ENCODE results near the gene TMEM212. TPM values are rescaled to one million over a fixed set of nuclear protein-coding genes. Genes with fewer than 3 reads are reported as not detected.

The TMEM212 gene
- total and polyA plus RNA-seq, 7 donors: not detected

DNA sequence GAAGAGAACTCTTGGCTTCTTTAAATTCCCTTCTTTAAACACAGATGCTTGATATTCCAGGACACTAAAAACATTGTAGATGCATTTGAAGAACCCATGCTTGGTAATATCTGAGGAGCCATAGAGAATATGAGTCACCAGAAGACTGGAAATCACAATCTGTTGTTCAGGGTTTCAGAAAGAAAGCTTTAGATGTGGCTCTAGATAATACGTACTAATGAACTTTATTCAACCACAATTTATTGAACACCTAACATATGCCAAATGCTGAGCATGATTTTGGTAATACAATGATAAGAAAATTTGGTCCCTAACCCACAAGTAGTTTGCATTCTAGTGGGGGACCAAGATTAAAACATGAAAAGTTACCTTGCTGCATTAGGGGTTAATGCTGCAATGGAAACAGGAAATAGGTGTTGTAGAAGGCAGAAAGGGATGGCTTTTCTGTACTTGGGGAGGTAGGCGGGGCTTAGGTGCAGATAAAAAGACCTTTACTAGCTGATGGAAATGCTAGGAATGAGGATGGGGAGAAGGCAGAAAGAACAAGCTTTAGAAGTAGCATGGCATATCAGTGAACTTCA, 21.3 kb upstream of the TMEM212 start:
- Histone ChIP-seq H3K9me3 (no peaks in the 10 kb centered on the region), H3K4me3 (no peak overlapping the region), H3K27ac (no peak overlapping the region), H3K36me3 (ENCODE audit: insufficient read depth in 1 of 2, low read depth in 1 of 2) (no peaks in the 10 kb centered on the region), H3K27me3 (ENCODE audit: insufficient read depth in 3 of 3, low read length in 2 of 3) (no peaks in the 10 kb centered on the region), H3K4me1 (no peaks in the 10 kb centered on the region)
- TF ChIP-seq CTCF (IDR thresholded peaks at IDR 0.05): no peak
- intact Hi-C loops (cut with DNase I): no loop called here
- 45 to 71% (median 49%) methylated on average over 2 of the region's 2 CpGs for WGBS, 3 donors
- DNase-seq (no peak), ATAC-seq (no peak)

GRCh38 chr3:171822431-171823106, 20.6 kb upstream of the TMEM212 start:
- intact Hi-C loops (cut with DNase I): no loop called here
- H3K9me3 ChIP-seq: no peaks in the 10 kb centered on the region
- WGBS, 3 donors: 69 to 90% (median 79%) methylated on average over 4 of the region's 4 CpGs
- TF ChIP-seq CTCF (IDR thresholded peaks at IDR 0.05): no peak
- H3K4me3 ChIP-seq: no peak overlapping the region
- no peak overlapping the region for H3K27ac ChIP-seq
- DNase-seq (no peak), ATAC-seq (no peak)
- H3K4me1 ChIP-seq: no peaks in the 10 kb centered on the region
- H3K36me3 ChIP-seq (ENCODE audit: insufficient read depth in 1 of 2, low read depth in 1 of 2): no peaks in the 10 kb centered on the region
- H3K27me3 ChIP-seq (ENCODE audit: insufficient read depth in 3 of 3, low read length in 2 of 3): no peaks in the 10 kb centered on the region

DNA sequence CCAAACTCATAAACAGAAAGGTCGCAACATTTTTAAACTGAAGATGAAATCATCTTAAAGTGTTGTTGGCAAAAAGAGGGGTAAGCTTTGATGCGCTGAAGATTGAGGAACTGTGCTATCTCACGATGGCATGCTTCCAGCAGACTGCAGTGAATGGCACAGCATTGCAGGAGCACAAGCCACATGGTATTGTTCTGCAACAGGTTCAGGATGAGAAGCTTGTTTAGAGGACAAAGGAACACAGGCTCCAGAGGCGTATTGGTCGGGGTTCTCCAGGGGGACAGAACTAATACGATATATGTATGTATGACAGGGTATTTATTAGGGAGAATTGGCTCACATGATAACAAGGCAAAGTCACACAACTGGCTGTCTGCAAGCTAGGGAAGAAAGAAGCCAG, 19.0 kb upstream of the TMEM212 start:
- no peak overlapping the region for H3K4me3 ChIP-seq
- H3K36me3 ChIP-seq (ENCODE audit: insufficient read depth in 1 of 2, low read depth in 1 of 2): no peaks in the 10 kb centered on the region
- intact Hi-C loops (cut with DNase I): no loop called here
- no peak overlapping the region for H3K27ac ChIP-seq
- H3K9me3 ChIP-seq: no peaks in the 10 kb centered on the region
- no peaks in the 10 kb centered on the region for H3K27me3 ChIP-seq (ENCODE audit: insufficient read depth in 3 of 3, low read length in 2 of 3)
- no peaks in the 10 kb centered on the region for H3K4me1 ChIP-seq
- 68 to 79% (median 72%) methylated on average over 6 of the region's 6 CpGs for WGBS, 3 donors
- ATAC-seq: no peak
- no peak for DNase-seq
- no peak for TF ChIP-seq CTCF (IDR thresholded peaks at IDR 0.05)

DNA sequence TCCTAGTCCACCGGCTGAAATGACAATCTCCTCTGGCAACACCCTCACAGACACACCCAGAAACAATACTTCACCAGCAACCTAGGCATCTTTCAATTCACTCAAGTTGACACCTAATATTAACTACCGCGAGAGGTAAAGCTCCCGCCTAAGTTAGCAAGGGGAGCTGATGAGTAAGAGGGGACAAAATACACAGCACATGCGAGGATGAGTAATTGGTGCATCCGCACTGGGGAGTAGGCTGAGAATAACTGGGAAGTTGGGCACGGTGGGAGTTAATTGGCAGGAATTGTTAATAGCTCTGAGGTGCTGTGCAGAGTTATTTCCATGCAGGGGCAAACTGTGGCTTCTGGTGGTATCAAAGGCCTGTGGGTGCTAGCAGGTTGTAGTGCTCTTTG, 18.3 kb upstream of the TMEM212 start:
- DNase-seq (no peak), ATAC-seq (no peak)
- H3K4me1 ChIP-seq: no peaks in the 10 kb centered on the region
- no peak for TF ChIP-seq CTCF (IDR thresholded peaks at IDR 0.05)
- no peak overlapping the region for H3K4me3 ChIP-seq
- 74 to 77% (median 76%) methylated on average over 7 of the region's 7 CpGs for WGBS, 3 donors
- H3K27ac ChIP-seq: peak overlapping the region; percentile 41
- no peaks in the 10 kb centered on the region for H3K36me3 ChIP-seq (ENCODE audit: insufficient read depth in 1 of 2, low read depth in 1 of 2)
- intact Hi-C loops (cut with DNase I): loop anchor here in 1 of 2 donors (5.0 kb wide), 1 partner anchor 48 kb away; no protein-coding TSS in a partner anchor
- H3K27me3 ChIP-seq (ENCODE audit: insufficient read depth in 3 of 3, low read length in 2 of 3): no peaks in the 10 kb centered on the region
- H3K9me3 ChIP-seq: no peaks in the 10 kb centered on the region

Data from psoas muscle (tissue), 8 donors.